Body of pancreas (tissue), 4 donors: ENCODE measurements around the gene SHC4. TPM values are rescaled to one million over a fixed set of nuclear protein-coding genes. Genes with fewer than 3 reads are reported as not detected.

ENCODE experiments used
- ATAC-seq: fragments of 150-250 bp; one replicate; pipeline ENCODE4 v1.9.1; 2016
- DNase-seq, 4 donors: peaks; one replicate each; pipeline ENCODE4 v3.0.0-alpha.2; 2019
- H3K27ac ChIP-seq, 4 donors: fragments of 200-600 bp; sonication (generic); 1 replicate in 3 of 4; 2 replicates in 1 of 4; pipeline versions ENCODE4 v1.5.1 to v1.6.1; 2016 to 2019; ENCODE audit warnings: mild to moderate bottlenecking in 1 of 4, mixed read lengths in 1 of 4, moderate library complexity in 1 of 4
- H3K27me3 ChIP-seq, 2 donors: fragments of 200-600 bp; sonication (generic); one replicate each; pipeline ENCODE4 v1.6.0; 2016; ENCODE audit warnings: mild to moderate bottlenecking in 1 of 2
- H3K36me3 ChIP-seq, 2 donors: fragments of 200-600 bp; sonication (generic); replicated peaks in 1 of 2; 2 replicates each; pipeline ENCODE4 v1.5.1; 2016; ENCODE audit warnings: low read depth in 2 of 2; ENCODE audit not compliant: insufficient read depth in 1 of 2
- H3K4me1 ChIP-seq: fragments of 200-600 bp; sonication (generic); one replicate; pipeline ENCODE4 v1.6.0; 2016
- H3K4me3 ChIP-seq, 2 donors: fragments of 200-600 bp; sonication (generic); 1 replicate in 1 of 2; 2 replicates in 1 of 2; pipeline ENCODE4 v1.5.1; 2016 to 2019
- H3K9me3 ChIP-seq, 3 donors: fragments of 200-600 bp; sonication (generic); 1 replicate in 2 of 3; 2 replicates in 1 of 3; pipeline ENCODE4 v1.5.1; 2016
- CTCF ChIP-seq, 7 experiments: fragments of 450-650 bp in 4 of 7; fragments of 200-600 bp in 3 of 7; sonication (generic) in 3 of 7; IDR thresholded peaks; one replicate each; pipeline ENCODE4 v1.5.1; 2016 to 2019; ENCODE audit warnings: antibody characterized with exemption in 7 of 7
- POLR2A ChIP-seq, 3 donors: fragments of 450-650 bp; IDR thresholded peaks; one replicate each; pipeline ENCODE4 v1.6.1; 2016; ENCODE audit warnings: antibody characterized with exemption in 3 of 3, mild to moderate bottlenecking in 2 of 3
- WGBS, 2 donors: methylation state at CpG; one replicate each; pipeline ENCODE4 v1.1.5; 2017; 5-methylcytosine and 5-hydroxymethylcytosine counted together
- intact Hi-C: fragments of 100-400 bp; cut with DNase I; formaldehyde crosslinking; loops from one replicate; pipeline ENCODE4 v1.15.1; 2023
- total RNA-seq, 2 donors: library from RNA; depleted of rRNA; stranded (reverse); fragments of >200 nt; gene quantifications; one replicate each; pipeline ENCODE4 v1.1.0, GENCODE V29; 2016

The SHC4 gene
- total RNA-seq, 2 donors from 2014 or later, result 0.78 TPM; not detected in 1

- peak in 2 of 4 donors; percentile 17 to 25 for DNase-seq
- intact Hi-C loops, result loop anchor here (5.0 kb wide), 1 partner anchor 1280 kb away; no protein-coding TSS in a partner anchor
These were observed 101.8 kb downstream of the SHC4 start for GRCh38 chr15:48861813-48862431.

GRCh38 chr15:48859426-48859825, 104.3 kb downstream of the SHC4 start:
- Histone ChIP-seq H3K36me3 (no peaks in the 10 kb centered on the region), H3K4me3 (no peak overlapping the region), H3K27me3 (no peaks in the 10 kb centered on the region), H3K4me1 (peaks cover 9% of the 10 kb centered on the region), H3K9me3 (no peaks in the 10 kb centered on the region), H3K27ac (no peak overlapping the region)
- 72 to 75% methylated on average over 2 of the region's 2 CpGs for WGBS, 2 donors
- no peak for ATAC-seq
- DNase-seq, result no peak
- intact Hi-C loops, result loop anchor here (10.0 kb wide), 2 partner anchors 495 to 565 kb away; partner anchors contain the start of gene FGF7
- TF ChIP-seq CTCF (IDR thresholded peaks at IDR 0.05) (no peak), POLR2A (IDR thresholded peaks at IDR 0.05) (no peak)

More at GRCh38 chr15:48861813-48862431, 101.8 kb downstream of the SHC4 start:
- Histone ChIP-seq H3K9me3 (no peaks in the 10 kb centered on the region), H3K4me1 (peaks cover 12% of the 10 kb centered on the region), H3K4me3 (no peak overlapping the region), H3K27me3 (no peaks in the 10 kb centered on the region), H3K27ac (no peak overlapping the region), H3K36me3 (no peaks in the 10 kb centered on the region)
- peak; percentile 58 for ATAC-seq
- 4 to 7% methylated on average over 1 of the region's 1 CpG for WGBS, 2 donors
- TF ChIP-seq CTCF (IDR thresholded peaks at IDR 0.05), result peak; percentile 71 to 91 (median 83)
- TF ChIP-seq POLR2A (IDR thresholded peaks at IDR 0.05), result no peak

- no peak overlapping the region for H3K4me3 ChIP-seq
- intact Hi-C loops, result loop anchor here (10.0 kb wide), 2 partner anchors 494 to 566 kb away; partner anchors contain the start of gene FGF7
- H3K9me3 ChIP-seq, result no peaks in the 10 kb centered on the region
- H3K27me3 ChIP-seq, result no peaks in the 10 kb centered on the region
- ATAC-seq (no peak), DNase-seq (no peak)
- peaks cover 9% of the 10 kb centered on the region for H3K4me1 ChIP-seq
- H3K27ac ChIP-seq, result no peak overlapping the region
- no peaks in the 10 kb centered on the region for H3K36me3 ChIP-seq
- TF ChIP-seq CTCF (IDR thresholded peaks at IDR 0.05), result no peak
- TF ChIP-seq POLR2A (IDR thresholded peaks at IDR 0.05), result no peak
- WGBS, 2 donors, result 18 to 31% methylated on average over 2 of the region's 2 CpGs
These were observed 105.3 kb downstream of the SHC4 start for GRCh38 chr15:48858401-48858800.

GRCh38 chr15:48856942-48857341, 106.8 kb downstream of the SHC4 start:
- WGBS, 2 donors, result 54 to 60% methylated on average over 2 of the region's 2 CpGs
- intact Hi-C loops, result loop anchor here (10.0 kb wide), 2 partner anchors 492 to 568 kb away; partner anchors contain the start of gene FGF7
- peaks cover 9% of the 10 kb centered on the region for H3K4me1 ChIP-seq

More at GRCh38 chr15:48856942-48857341, 106.8 kb downstream of the SHC4 start:
- H3K9me3 ChIP-seq, result no peaks in the 10 kb centered on the region
- H3K27ac ChIP-seq, result no peak overlapping the region
- H3K36me3 ChIP-seq, result no peaks in the 10 kb centered on the region
- no peak for TF ChIP-seq POLR2A (IDR thresholded peaks at IDR 0.05)
- no peak for TF ChIP-seq CTCF (IDR thresholded peaks at IDR 0.05)
- H3K4me3 ChIP-seq, result no peak overlapping the region
- DNase-seq (no peak), ATAC-seq (no peak)
- no peaks in the 10 kb centered on the region for H3K27me3 ChIP-seq
